GM18520 (cell line): ENCODE results near the gene SULT4A1.

Experiments used
- ATAC-seq: cut with Tn5 transposase; IDR thresholded peaks from one replicate; pipeline ENCODE4 v1.9.1; 2021; ENCODE audit not compliant: unreplicated experiment

The SULT4A1 gene

GRCh38 chr22:43829904-43830851, 32.1 kb downstream of the SULT4A1 start:
- ATAC-seq: no peak

DNA sequence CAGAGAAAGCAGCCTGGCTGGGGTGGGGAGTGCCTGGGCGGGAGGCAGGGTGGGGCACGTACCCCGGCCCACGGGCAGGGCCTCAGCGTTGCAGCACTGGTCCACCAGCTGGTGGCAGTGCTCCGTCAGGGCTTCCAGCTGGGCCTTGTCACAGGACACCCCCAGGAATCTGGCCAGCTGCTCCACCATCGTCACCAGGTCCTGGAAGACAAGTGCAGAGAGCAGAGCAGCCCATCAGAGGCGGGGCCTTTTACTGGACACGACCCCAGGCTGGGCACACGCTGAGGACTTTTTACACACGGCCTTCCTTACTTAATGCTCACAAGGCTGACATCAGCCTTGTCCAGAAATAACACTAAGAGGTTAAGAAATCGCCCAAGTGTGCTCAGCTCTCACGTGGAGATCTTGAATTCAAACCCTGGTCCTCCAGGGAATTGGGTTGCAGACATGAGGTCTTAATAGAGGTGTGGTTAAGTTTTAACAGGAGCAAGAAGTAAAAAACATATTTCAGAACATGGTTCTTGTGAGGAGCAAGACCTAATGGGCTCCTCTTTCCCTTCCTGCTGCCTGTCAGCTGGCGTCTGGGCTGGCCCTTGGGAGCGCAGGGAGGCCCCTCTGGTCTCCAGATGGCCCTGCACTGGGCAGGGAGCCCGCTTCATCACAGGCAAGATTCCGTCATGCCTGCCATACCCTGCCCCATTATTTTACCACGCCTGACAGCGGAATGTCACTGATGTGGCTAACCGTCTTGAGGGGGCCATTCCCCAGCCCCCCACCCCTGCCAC, 33.1 kb downstream of the SULT4A1 start:
- ATAC-seq: no peak

GRCh38 chr22:43828725-43828997, 33.7 kb downstream of the SULT4A1 start:
- ATAC-seq: no peak

DNA sequence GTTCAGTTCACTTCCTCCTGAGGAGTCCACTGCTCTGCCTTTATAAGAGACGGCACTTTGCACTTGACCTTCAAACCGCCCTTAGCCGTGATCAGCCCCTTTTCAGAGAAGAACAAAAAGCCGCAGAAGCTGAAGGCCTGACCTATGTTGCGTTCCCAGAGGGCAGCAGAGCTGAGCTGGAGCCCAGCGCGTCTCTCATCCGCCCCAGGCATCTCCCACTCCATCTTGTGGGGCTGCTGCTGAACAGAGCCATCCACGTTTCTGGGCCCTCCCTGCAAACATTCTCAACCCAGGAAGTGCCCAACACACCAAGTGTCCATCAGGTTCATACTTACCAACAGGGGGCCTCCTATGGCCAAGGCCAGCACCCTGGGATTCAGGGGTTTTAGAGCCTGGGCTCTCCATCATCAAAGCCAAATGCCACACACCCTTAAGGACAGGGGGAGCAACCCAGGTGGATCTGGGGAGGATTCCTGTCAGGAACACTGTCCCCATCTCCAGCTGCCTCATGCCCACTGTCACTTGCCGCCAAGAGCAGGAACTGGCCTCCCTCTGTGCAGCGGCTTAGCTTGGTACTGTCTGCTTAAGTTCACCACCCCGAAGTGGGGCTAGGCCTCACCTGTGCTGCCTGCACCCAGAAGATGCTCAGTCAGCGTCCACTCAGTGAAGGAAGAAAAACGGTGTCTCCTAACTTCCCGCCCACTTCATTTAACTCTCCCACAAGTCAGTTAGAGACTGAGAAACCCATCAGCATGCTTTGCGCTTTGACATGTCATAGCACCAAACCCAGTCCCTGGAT, 34.2 kb downstream of the SULT4A1 start:
- ATAC-seq: no peak

DNA sequence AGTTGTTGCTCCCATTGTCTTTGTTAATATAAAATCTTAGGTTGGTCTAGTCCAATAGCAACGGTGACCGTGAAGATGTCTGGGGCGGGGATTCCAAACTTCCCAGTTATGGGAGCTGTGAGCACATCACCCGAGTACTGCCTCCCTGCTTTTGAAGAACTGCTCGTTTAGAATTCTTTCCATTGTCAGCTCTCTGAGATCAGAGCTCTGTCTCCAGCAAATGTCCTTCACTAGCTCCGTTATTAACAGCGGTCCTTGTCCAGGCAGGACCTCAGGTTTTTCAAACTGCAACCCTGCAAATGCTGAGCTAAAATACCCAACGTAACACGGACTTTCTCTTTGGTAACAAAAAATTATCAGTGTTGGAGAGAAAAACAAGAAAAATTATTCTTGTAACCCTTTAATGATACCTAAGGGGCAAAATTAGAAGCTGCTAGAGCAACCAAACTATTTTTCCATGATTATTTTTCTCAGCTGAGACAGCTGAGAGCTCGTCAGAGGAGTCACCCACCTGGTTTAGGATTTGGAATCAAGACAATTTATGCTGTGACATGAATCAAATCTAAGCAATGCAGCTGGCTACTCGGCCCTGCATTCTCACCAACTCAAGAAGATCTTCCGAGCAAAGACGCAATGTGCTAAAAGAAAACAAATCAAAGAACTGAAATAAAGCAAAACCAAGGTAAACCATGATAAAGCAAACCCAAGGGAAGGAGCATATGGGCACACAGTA, 35.1 kb downstream of the SULT4A1 start:
- ATAC-seq: no peak

DNA sequence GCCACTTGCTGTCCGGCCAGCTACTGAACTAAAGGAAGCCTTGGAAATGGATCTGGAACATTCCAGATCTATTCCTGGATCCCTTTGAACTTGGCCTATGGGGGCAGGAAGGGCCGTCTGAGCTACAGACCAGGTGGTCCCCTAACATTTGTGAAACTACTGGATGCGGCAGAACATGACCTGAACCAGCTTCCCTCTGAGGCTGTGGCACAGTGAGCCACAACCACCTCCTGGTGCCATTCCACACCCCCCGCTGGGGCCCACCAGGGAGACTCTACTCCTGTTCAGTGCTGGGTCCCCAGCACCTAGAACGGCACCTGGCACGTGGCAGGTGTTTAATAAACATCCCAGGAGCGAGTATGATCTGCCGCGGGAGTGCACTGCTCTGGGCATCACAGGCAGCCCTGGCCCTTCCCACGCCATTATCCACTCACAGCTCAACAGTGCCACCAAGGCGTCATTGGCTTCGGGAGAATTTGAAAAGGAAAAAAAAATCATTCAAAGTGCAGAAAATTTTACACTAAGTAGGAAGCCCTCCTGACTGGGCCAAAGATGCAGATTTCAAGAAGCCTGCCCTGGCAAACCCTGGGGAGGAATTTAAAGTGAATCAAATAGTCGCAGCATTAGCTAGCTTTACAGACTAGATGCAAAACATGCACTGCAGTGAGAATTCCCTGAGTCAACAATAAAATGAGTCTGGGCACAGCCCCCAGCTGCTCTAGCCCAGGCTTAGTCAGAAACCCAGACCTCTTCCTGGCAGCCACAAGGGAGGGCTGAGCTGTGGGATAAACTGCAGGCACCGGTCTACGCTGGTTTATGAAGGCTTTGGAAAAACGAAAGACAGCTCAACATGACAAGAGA, 35.9 kb downstream of the SULT4A1 start:
- ATAC-seq: no peak

GRCh38 chr22:43825651-43826050, 36.7 kb downstream of the SULT4A1 start:
- no peak for ATAC-seq

DNA sequence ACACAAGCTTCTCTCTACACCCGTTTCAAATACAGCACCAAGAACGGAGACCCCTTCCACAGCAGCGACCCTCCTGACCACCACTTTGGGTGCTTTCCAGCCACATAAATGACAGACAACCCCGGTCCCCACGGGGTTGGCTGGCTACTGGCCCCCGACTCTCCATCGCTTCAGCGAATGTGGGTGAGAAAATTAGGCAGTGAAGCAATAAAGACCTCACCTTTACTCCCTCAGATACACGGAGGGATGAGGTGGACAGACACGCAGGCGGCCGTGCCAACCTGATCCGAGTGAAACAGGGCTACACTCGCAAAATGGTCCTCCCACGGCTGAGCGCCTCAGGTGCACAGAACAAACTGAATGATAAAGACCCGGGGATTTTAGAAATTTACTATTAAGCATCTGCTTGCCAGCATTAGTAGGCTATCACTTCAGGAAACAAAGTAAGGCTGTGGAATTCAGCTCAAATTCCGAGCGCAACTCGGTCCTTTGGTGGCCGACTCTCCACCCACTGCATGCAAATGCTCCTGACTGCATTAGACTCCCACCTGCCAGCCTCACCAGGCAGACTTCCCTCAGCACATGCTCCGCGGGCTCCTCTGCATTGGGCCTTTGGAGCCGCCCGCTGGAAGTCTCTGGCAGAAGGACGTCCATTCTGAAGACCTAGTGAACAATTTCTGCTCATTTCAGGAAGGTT, 37.4 kb downstream of the SULT4A1 start:
- ATAC-seq: no peak

- ATAC-seq: no peak
Observed at GRCh38 chr22:43823911-43824665, 38.2 kb downstream of the SULT4A1 start.

GRCh38 chr22:43823353-43823908, 38.9 kb downstream of the SULT4A1 start:
- ATAC-seq: no peak

- no peak for ATAC-seq
Observed at GRCh38 chr22:43821606-43822425, 40.5 kb downstream of the SULT4A1 start.

DNA sequence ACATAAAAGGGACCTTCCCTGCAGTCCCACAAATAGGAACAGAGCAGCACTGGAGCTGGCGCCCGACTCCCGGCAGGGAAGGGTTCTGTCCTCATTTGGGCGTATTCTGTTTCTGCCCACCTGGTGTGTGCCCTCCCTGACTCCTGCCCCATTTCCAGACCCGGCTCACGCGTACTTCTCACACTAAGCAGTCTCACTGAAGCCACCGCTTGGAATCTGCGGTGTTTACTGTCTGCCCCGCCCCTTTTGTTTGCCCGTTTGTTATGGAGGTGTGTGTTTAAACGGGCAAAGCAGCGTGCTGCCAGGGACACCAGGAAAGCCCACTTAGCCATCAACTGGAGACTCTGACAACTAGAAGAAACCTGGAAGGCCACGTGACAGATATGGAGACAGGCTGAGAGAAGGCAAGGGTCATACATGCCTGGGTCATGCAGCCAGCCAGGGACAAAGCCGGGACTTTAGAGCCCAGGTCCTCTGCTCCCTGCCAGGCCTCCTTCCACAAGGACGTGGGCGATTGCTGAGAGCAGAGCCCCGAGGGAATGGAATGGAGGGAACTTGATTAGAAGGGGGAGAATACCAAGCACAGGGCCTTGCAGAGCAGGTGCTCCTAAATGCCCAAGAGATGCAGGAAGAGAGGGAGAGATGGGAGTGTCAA, 41.5 kb downstream of the SULT4A1 start:
- ATAC-seq: no peak

DNA sequence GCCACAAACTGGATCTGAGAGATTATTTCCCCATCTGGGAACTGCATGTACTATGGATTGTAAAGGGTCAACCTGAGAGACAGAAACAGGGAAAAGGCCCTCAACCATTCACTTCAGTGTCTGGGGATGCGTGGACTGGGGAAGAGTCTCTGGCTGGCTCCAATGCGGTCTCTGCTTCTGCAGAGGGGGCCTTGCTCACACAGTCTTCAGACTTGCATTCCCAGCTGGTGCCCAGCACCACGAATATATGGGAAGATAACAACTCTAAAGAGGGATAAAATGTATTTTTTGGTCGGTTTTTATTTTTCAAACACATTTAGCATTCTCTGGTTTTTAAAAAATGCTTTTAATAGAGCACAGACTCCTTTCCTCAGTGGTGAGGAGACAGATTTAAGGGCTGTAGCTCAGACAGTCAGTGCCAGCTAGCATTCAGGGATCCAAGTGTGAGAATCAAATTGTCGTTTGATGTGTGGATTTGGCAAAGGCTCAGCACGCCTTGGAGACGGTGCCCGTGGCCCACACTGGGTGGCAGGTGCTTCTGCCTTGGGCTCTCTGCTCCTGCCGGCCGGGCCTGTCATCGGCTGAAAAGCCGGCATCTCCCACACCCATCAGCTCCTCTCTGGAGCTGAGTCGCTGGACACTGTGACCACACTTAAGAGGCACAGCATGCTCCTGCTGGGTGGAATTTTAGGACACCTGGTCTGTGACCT, 42.2 kb downstream of the SULT4A1 start:
- no peak for ATAC-seq

DNA sequence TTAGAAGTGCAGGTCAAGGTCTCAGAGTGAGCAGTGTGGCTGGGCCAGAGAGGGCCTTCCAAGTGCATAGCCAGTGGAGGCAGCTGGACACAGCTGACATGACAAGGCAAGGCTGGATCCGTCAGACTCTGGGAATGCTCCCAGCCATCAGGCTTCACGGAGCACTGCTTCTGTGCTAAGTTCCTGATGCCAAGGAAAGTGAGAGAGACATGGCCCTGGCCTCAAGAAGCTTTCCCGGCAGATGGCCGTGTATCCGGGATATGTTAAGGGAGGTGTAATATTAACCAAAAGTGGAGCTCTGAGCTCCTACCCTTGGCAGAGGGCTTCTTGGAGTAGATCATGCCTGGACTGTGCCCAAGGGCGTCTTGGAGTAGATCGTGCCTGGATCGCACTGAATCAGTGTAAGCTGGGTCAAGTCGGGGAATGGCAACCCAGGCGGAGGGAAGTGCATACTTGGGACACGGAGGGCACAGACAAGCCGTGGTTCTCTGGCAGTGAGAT, 42.8 kb downstream of the SULT4A1 start:
- ATAC-seq: no peak

DNA sequence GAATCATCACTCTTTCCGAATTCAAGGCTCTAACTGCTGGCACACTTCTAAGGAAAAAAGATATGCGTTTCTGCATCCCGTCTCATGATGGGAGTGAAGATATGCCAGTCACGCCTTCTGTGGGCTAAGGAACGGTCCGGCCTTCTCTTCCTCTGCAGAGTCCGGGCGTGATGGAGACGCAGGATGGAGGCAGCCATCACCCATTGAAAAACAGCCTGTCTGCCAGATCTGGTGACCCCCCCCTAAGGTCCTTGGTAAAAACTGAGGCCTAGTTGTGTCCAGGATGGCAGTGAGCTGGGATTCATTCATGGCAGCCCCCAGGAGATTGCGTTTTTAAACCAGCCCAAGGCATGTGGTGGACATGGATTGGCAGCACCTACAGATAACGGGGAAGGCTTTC, 43.3 kb downstream of the SULT4A1 start:
- ATAC-seq: no peak

GRCh38 chr22:43817402-43817801, 44.9 kb downstream of the SULT4A1 start:
- no peak for ATAC-seq
